ENCODE data around the gene KRTAP5-10.

KRTAP5-10 gene

DNA sequence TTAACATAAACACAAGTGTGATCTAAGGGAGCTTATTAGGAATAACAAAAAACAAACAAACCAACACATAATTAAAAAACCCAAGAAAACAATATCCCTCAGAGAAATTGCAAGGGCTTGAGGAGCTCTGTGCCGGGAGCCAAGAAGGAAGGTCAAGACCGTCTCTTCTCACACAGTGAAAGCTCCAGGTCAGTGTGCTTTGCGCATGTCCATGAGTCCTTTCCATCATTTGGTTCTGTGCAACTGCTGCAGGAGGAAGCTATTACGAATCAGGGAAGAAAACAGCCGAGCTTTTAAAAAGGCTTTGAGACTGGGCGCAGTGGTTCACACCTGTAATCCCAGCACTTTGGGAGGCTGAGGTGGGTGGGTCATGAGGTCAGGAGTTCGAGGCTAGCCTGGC, 23.0 kb upstream of the KRTAP5-10 start:
- Histone ChIP-seq H3K4me3 (ENCODE audit: low read depth, low read length) (no peak overlapping the region), H3K27ac (no peak overlapping the region), H3K4me1 (no peaks in the 10 kb centered on the region), H3K79me2 (no peaks in the 10 kb centered on the region), H2AFZ (no peak overlapping the region), H3K4me2 (ENCODE audit: low read length) (no peak overlapping the region), H3K36me3 (ENCODE audit: control insufficient read depth, insufficient read depth, low read length) (no peaks in the 10 kb centered on the region), H3K9me3 (ENCODE audit: control insufficient read depth, low read length) (no peaks in the 10 kb centered on the region), H3K9ac (no peak overlapping the region), H3K27me3 (ENCODE audit: control insufficient read depth, insufficient read depth, low read length) (no peaks in the 10 kb centered on the region)
- TF ChIP-seq, protein P1, sequence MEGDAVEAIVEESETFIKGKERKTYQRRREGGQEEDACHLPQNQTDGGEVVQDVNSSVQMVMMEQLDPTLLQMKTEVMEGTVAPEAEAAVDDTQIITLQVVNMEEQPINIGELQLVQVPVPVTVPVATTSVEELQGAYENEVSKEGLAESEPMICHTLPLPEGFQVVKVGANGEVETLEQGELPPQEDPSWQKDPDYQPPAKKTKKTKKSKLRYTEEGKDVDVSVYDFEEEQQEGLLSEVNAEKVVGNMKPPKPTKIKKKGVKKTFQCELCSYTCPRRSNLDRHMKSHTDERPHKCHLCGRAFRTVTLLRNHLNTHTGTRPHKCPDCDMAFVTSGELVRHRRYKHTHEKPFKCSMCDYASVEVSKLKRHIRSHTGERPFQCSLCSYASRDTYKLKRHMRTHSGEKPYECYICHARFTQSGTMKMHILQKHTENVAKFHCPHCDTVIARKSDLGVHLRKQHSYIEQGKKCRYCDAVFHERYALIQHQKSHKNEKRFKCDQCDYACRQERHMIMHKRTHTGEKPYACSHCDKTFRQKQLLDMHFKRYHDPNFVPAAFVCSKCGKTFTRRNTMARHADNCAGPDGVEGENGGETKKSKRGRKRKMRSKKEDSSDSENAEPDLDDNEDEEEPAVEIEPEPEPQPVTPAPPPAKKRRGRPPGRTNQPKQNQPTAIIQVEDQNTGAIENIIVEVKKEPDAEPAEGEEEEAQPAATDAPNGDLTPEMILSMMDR (IDR thresholded peaks at IDR 0.05) = no peak

DNA sequence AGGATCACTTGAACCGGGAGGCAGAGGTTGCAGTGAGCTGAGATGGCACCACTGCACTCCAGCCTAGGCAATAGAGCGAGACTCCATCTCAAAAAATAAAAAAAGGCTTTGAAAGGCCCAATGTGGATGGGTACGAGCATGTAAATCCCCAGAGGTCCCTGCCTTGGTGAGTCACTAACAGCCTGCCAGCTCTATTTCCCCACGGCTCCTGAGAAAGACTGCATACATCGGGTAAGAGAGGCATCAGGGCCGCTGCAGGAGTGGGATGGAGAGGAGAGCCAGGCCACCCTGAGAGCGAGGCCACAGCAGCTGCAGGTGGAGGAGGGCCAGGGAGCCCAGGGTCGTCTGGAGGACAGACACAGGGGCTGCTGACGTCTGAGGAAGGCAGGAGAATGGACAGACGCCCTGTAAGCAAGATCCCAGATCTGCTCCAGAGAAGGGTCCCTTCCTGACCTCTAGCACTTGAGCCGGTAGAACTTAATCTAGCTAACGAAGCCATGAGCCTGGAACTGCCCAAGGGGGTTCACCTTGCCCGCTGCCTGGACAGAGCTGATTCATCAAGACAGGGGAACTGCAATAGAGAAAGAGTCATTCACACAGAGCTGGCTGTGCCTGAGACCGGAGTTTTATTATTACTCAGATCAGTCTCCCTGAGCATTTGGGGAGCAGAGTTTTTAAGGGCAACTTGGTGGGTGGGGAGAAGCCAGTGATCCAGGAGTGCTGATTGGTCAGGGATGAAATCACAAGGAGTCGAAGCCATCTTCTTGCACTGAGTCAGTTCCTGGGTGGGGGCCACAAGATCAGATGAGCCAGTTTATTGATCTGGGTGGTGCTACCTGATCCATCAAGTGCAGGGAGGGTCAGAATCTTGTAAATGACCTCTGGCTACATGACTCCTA, 22.2 kb upstream of the KRTAP5-10 start:
- H3K9ac ChIP-seq = no peak overlapping the region
- H2AFZ ChIP-seq = no peak overlapping the region

DNA sequence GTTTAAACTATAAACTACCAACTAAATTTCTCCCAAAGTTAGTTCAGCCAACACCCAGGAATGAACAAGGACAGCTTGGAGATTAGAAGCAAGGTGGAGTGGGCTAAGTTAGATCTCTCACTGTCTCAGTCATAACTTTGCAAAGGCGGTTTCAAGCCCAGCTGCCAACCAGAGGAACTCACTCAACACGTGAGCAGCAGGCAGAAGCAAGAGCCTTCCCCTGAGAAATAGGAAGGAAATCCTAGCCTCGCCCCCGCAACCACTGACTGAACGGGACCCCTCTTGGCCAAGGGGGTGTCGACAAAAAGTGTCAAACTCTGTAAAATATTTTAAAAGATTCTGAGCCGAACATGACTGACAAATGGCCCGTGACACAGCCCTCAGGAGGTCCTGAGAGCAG, 21.5 kb upstream of the KRTAP5-10 start:
- Histone ChIP-seq H3K4me3 (ENCODE audit: low read depth, low read length) (no peak overlapping the region), H3K4me1 (no peaks in the 10 kb centered on the region), H3K27ac (no peak overlapping the region), H3K36me3 (ENCODE audit: control insufficient read depth, insufficient read depth, low read length) (no peaks in the 10 kb centered on the region), H3K9me3 (ENCODE audit: control insufficient read depth, low read length) (no peaks in the 10 kb centered on the region), H3K27me3 (ENCODE audit: control insufficient read depth, insufficient read depth, low read length) (no peaks in the 10 kb centered on the region), H3K9ac (no peak overlapping the region), H3K79me2 (no peaks in the 10 kb centered on the region), H3K4me2 (ENCODE audit: low read length) (no peak overlapping the region), H2AFZ (no peak overlapping the region)
- TF ChIP-seq, protein P1 (IDR thresholded peaks at IDR 0.05) = no peak

More for the DNA sequence above, 22.2 kb upstream of the KRTAP5-10 start:
- Histone ChIP-seq H3K27ac (no peak overlapping the region), H3K4me3 (ENCODE audit: low read depth, low read length) (no peak overlapping the region), H3K4me2 (ENCODE audit: low read length) (no peak overlapping the region), H3K36me3 (ENCODE audit: control insufficient read depth, insufficient read depth, low read length) (no peaks in the 10 kb centered on the region), H3K4me1 (no peaks in the 10 kb centered on the region), H3K79me2 (no peaks in the 10 kb centered on the region), H3K27me3 (ENCODE audit: control insufficient read depth, insufficient read depth, low read length) (no peaks in the 10 kb centered on the region), H3K9me3 (ENCODE audit: control insufficient read depth, low read length) (no peaks in the 10 kb centered on the region)
- TF ChIP-seq, protein P1 (IDR thresholded peaks at IDR 0.05) = no peak

DNA sequence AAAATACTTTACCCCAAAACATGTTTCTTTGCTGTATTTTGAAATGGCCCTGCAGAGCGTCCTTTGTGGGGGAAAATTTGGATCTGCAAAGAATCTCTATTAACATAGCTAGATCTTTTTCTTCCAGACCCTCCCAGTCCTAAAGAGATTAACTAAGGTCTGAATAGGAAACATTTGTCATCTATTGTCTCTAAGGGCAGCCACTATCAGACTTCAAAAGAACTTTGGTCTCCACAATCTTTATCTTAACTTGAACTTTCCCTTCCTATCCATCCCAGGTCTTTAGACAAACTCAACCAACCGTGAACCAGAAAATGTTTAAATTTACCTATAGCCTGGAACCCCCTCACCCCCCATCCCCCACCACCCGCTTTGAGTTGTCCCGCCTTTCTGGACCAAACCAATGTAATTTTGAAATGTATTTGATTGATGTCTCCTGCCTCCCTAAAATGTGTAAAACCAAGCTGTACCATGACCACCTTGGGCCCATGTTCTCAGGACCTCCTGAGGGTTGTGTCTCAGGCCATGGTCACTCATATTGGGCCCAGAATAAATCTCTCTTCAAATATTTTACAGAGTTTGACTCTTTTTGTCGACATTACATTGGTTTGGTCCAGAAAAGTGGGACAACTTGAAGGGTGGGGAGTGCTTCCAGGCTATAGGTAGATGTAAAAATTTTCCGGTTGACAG, 20.7 kb upstream of the KRTAP5-10 start:
- H3K36me3 ChIP-seq (ENCODE audit: control insufficient read depth, insufficient read depth, low read length) = no peaks in the 10 kb centered on the region
- H3K4me3 ChIP-seq (ENCODE audit: low read depth, low read length) = no peak overlapping the region
- TF ChIP-seq, protein P1 (IDR thresholded peaks at IDR 0.05) = no peak
- no peak overlapping the region for H3K4me2 ChIP-seq (ENCODE audit: low read length)
- H3K4me1 ChIP-seq = no peaks in the 10 kb centered on the region
- H3K27me3 ChIP-seq (ENCODE audit: control insufficient read depth, insufficient read depth, low read length) = no peaks in the 10 kb centered on the region
- no peak overlapping the region for H2AFZ ChIP-seq
- no peak overlapping the region for H3K27ac ChIP-seq
- H3K9me3 ChIP-seq (ENCODE audit: control insufficient read depth, low read length) = no peaks in the 10 kb centered on the region
- H3K9ac ChIP-seq = no peak overlapping the region
- H3K79me2 ChIP-seq = no peaks in the 10 kb centered on the region
